Caco-2 (cell line): ENCODE data around the gene SH2D4B. TPM values are rescaled to one million over a fixed set of nuclear protein-coding genes. Genes with fewer than 3 reads are reported as not detected.

Experiments used
- BruUV-seq: library from RNA; stranded (reverse); fragments of 400-500 nt; replicated peaks from 2 replicates; lab custom pipeline; 2021; lab: Mats Ljungman, UMichigan
- CTCF ChIA-PET: fragments of 300-600 bp; sonication (Branson Sonifier 250); formaldehyde crosslinking; loops from one replicate; lab custom pipeline; 2022; ENCODE audit warnings: antibody characterized with exemption; lab: Charles Lee
- POLR2A ChIA-PET: fragments of 300-600 bp; sonication (Branson Sonifier 250); formaldehyde crosslinking; loops from one replicate; lab custom pipeline; 2022; ENCODE audit warnings: antibody characterized with exemption; lab: Charles Lee
- DNase-seq, 2 experiments: peaks; one replicate each; pipeline versions ENCODE4 v3.0.0 to v3.0.0-alpha.2; 2020 to 2022
- H3K27me3 ChIP-seq: replicated peaks from 2 replicates; pipeline ENCODE4 v1.6.0; 2011; ENCODE audit warnings: low read length; ENCODE audit not compliant: control insufficient read depth, insufficient read depth
- H3K36me3 ChIP-seq: 2 replicates; pipeline ENCODE4 v1.5.1; 2011; ENCODE audit warnings: low read length; ENCODE audit not compliant: control insufficient read depth, insufficient read depth
- H3K4me1 ChIP-seq: fragments of 250-450 bp; sonication (Bioruptor Pico); 2 replicates; pipeline ENCODE4 v1.5.1; 2020; ENCODE audit warnings: mild to moderate bottlenecking
- H3K4me3 ChIP-seq: 2 replicates; pipeline ENCODE4 v1.5.1; 2011; ENCODE audit warnings: low read depth, mild to moderate bottlenecking, control low read depth, low read length
- H3K9me3 ChIP-seq: fragments of 250-450 bp; sonication (Bioruptor Pico); 2 replicates; pipeline ENCODE4 v1.5.1; 2020; ENCODE audit warnings: mild to moderate bottlenecking, moderate library complexity
- H3K27ac Mint-ChIP-seq: one replicate; pipeline ENCODE4 v1.8.0; 2022; ENCODE audit warnings: mixed read lengths; ENCODE audit not compliant: unreplicated experiment
- H3K27me3 Mint-ChIP-seq: one replicate; pipeline ENCODE4 v1.8.0; 2022; ENCODE audit warnings: mixed read lengths; ENCODE audit not compliant: insufficient read depth, unreplicated experiment
- H3K36me3 Mint-ChIP-seq: one replicate; pipeline ENCODE4 v1.8.0; 2022; ENCODE audit warnings: mild to moderate bottlenecking, mixed read lengths; ENCODE audit not compliant: insufficient read depth, unreplicated experiment
- H3K4me1 Mint-ChIP-seq: one replicate; pipeline ENCODE4 v1.8.0; 2022; ENCODE audit warnings: low read depth, mixed read lengths; ENCODE audit not compliant: unreplicated experiment
- H3K4me3 Mint-ChIP-seq: one replicate; pipeline ENCODE4 v1.8.0; 2022; ENCODE audit warnings: mild to moderate bottlenecking, moderate library complexity, mixed read lengths; ENCODE audit not compliant: unreplicated experiment
- H3K9me3 Mint-ChIP-seq: one replicate; pipeline ENCODE4 v1.8.0; 2022; ENCODE audit warnings: mixed read lengths; ENCODE audit not compliant: unreplicated experiment
- CTCF ChIP-seq, 2 experiments: fragments of 200-600 bp in 1 of 2; IDR thresholded peaks; 1 replicate in 1 of 2; 2 replicates in 1 of 2; pipeline versions ENCODE4 v1.5.1 to v1.8.0; 2011 to 2022; ENCODE audit warnings: antibody characterized with exemption in 1 of 2, control low read depth in 1 of 2, inconsistent platforms in 1 of 2, low read depth in 1 of 2, low read length in 1 of 2, mild to moderate bottlenecking in 1 of 2, moderate library complexity in 1 of 2; ENCODE audit not compliant: insufficient read depth in 1 of 2, severe bottlenecking in 1 of 2, unreplicated experiment in 1 of 2
- intact Hi-C: fragments of 100-400 bp; cut with micrococcal nuclease; formaldehyde crosslinking; loops from one replicate; pipeline ENCODE4 v1.10.0; 2022; ENCODE audit not compliant: unreplicated experiment
- total RNA-seq: library from RNA; stranded (reverse); gene quantifications from 2 replicates; pipeline ENCODE4 v1.2.3, GENCODE V29; 2022

SH2D4B gene
- total RNA-seq, 1 experiment from 2014 or later = 0.23 TPM

GRCh38 chr10:80670774-80671173 lies 133.1 kb downstream of the SH2D4B start:
- no TSS peak for BruUV-seq
- H3K4me3 ChIP-seq = no peak overlapping the region
- CTCF ChIA-PET = interaction anchor here (0.7 kb wide), 1 partner anchor 191 kb away, joined by 4 read pairs; no protein-coding TSS in a partner anchor
- POLR2A ChIA-PET = no interaction called here
- intact Hi-C loops = no loop called here
- Mint-ChIP-seq H3K36me3 (no peaks in the 10 kb centered on the region), H3K27me3 (no peaks in the 10 kb centered on the region), H3K9me3 (no peaks in the 10 kb centered on the region), H3K4me1 (peaks cover 4% of the 10 kb centered on the region), H3K4me3 (no peak overlapping the region), H3K27ac (no peak overlapping the region)
- DNase-seq = no peak
- no peaks in the 10 kb centered on the region for H3K9me3 ChIP-seq
- H3K4me1 ChIP-seq = peaks cover 3% of the 10 kb centered on the region; the same call in 1 of the 2 replicates
- H3K36me3 ChIP-seq = no peaks in the 10 kb centered on the region
- no peak for TF ChIP-seq CTCF (IDR thresholded peaks at IDR 0.05; ENCODE audit: insufficient read depth in 1 of 2, low read depth in 1 of 2, low read length in 1 of 2, severe bottlenecking in 1 of 2, unreplicated experiment in 1 of 2)
- H3K27me3 ChIP-seq = no peaks in the 10 kb centered on the region

DNA sequence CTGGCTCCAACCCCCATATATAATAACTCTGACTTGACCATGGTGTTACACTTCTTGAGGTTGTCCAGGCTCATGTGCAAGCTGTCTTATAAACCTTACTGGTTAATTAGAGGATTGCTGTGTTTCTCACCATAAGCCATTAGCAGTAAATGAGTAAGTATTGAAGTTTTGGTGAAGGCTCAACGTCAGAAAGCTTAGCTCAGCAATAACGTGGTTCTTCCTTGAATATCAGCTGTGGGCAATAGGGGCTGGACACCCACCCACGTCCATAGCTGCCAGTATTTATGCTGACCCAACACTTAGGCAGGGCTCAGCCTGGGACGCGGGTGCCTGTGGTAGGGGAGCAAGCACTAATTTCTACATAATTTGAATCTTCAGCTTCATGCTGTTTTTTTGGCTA lies 134.1 kb downstream of the SH2D4B start:
- Histone ChIP-seq H3K36me3 (no peaks in the 10 kb centered on the region), H3K9me3 (no peaks in the 10 kb centered on the region), H3K4me3 (no peak overlapping the region), H3K4me1 (no peaks in the 10 kb centered on the region), H3K27me3 (no peaks in the 10 kb centered on the region)
- no TSS peak for BruUV-seq
- H3K36me3 Mint-ChIP-seq = no peaks in the 10 kb centered on the region
- ChIA-PET POLR2A (no interaction called here), CTCF (interaction anchor here (0.6 to 0.9 kb wide), 3 partner anchors 9 to 98 kb away, joined by 3 to 6 read pairs (median 5); no protein-coding TSS in a partner anchor)
- intact Hi-C loops = no loop called here
- no peak for TF ChIP-seq CTCF (IDR thresholded peaks at IDR 0.05; ENCODE audit: insufficient read depth in 1 of 2, low read depth in 1 of 2, low read length in 1 of 2, severe bottlenecking in 1 of 2, unreplicated experiment in 1 of 2)
- H3K27me3 Mint-ChIP-seq = no peaks in the 10 kb centered on the region
- H3K4me1 Mint-ChIP-seq = no peaks in the 10 kb centered on the region
- H3K27ac Mint-ChIP-seq = no peak overlapping the region
- DNase-seq = no peak
- no peaks in the 10 kb centered on the region for H3K9me3 Mint-ChIP-seq
- no peak overlapping the region for H3K4me3 Mint-ChIP-seq

DNA sequence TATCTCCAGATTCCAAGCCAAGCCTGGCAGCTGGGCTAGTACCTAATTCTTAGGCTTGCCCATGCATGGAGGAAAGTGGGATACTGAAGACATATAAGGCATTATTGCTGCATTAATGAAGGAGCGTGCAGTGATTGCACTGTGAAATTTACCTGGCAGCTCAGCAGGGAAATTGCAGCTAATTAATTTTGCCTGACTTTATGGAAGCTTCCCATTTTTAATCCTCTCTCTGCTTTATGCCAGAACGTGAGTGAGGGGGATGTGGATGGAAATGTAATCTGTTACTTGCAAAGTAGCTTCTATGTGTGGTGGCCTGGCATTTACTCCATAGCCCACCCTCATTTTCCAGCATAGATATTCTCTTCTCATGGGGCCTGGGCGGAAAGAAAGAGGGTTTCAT lies 134.9 kb downstream of the SH2D4B start:
- ChIA-PET POLR2A (no interaction called here), CTCF (no interaction called here)
- Histone ChIP-seq H3K4me1 (no peaks in the 10 kb centered on the region), H3K4me3 (no peak overlapping the region), H3K36me3 (no peaks in the 10 kb centered on the region), H3K27me3 (no peaks in the 10 kb centered on the region), H3K9me3 (no peaks in the 10 kb centered on the region)
- H3K27ac Mint-ChIP-seq = no peak overlapping the region
- no peak overlapping the region for H3K4me3 Mint-ChIP-seq
- no peaks in the 10 kb centered on the region for H3K9me3 Mint-ChIP-seq
- intact Hi-C loops = no loop called here
- no peaks in the 10 kb centered on the region for H3K27me3 Mint-ChIP-seq
- no TSS peak for BruUV-seq
- no peaks in the 10 kb centered on the region for H3K4me1 Mint-ChIP-seq
- DNase-seq = no peak
- H3K36me3 Mint-ChIP-seq = no peaks in the 10 kb centered on the region
- no peak for TF ChIP-seq CTCF (IDR thresholded peaks at IDR 0.05; ENCODE audit: insufficient read depth in 1 of 2, low read depth in 1 of 2, low read length in 1 of 2, severe bottlenecking in 1 of 2, unreplicated experiment in 1 of 2)
